ENCODE measurements around the gene CAMKK1. TPM values are rescaled to one million over a fixed set of nuclear protein-coding genes. Genes with fewer than 3 reads are reported as not detected.

The CAMKK1 gene
- 8.7 and 9.1 TPM in 2 replicates for total RNA-seq

DNA sequence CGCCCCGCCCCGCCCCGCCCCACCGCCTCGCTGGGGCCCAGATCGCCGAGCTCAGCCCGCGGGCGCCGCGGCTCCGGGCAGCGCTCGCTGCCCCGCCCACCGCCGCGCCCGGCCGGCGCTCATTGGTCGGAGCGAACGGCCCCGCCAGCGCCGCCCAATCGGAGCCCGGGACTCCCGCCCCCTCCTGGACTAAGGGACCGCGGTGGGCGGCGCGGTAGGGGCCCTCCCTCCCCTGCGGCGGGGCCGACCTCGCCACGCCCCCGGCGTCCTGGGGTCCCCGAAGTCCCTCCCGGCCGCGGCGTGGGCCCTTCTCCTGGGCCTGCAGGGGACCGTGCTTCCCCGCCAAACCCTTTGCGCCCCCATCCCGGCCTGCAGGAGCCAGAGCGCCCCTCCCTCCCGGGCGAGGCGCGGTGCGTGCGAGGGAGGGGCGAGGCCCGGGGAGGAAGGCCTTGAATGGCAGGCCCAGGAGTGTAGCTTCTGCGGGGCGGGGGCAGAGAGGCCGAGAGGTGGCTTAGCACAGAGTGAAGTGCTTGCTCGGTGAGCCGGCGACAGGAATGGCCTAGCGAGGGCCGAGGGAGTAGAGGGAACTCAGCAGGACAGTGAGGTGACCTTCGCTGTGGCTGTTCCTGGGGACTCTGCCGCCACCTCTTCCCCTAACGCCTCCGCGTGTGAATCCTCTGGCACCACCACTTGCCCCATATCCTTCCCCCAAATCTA is at the start of gene CAMKK1:
Gene CAMKK1 (minus strand): TSS at position 51 of the 717 bp plus-strand sequence. CDS start 7,366 bp downstream, outside the sequence.
- peak; percentile 100 for DNase-seq (ENCODE audit: insufficient read length, low spot score, missing footprints)
- Histone ChIP-seq H3K4me2 (ENCODE audit: insufficient read depth, low read length) (peak within 1 kb of the TSS; percentile 75), H3K27ac (ENCODE audit: low read depth, low read length) (peak within 1 kb of the TSS; percentile 43), H3K9me3 (ENCODE audit: low read depth, low read length) (no peaks in the 10 kb centered on the region), H3K36me3 (ENCODE audit: insufficient read depth, low read length) (no peaks in the 10 kb centered on the region), H2AFZ (ENCODE audit: low read length) (peak within 1 kb of the TSS; percentile 82), H3K27me3 (ENCODE audit: insufficient read depth, low read length) (no peaks in the 10 kb centered on the region), H3K4me3 (ENCODE audit: insufficient read depth, low read length) (peak within 1 kb of the TSS; percentile 76), H3K4me1 (ENCODE audit: insufficient read depth, low read length) (peaks cover 40% of the 10 kb centered on the region), H4K20me1 (ENCODE audit: insufficient read depth, low read length) (no peaks in the 10 kb centered on the region), H3K79me2 (ENCODE audit: insufficient read depth, low read length) (peaks cover 11% of the 10 kb centered on the region)
- TF ChIP-seq, protein P1, sequence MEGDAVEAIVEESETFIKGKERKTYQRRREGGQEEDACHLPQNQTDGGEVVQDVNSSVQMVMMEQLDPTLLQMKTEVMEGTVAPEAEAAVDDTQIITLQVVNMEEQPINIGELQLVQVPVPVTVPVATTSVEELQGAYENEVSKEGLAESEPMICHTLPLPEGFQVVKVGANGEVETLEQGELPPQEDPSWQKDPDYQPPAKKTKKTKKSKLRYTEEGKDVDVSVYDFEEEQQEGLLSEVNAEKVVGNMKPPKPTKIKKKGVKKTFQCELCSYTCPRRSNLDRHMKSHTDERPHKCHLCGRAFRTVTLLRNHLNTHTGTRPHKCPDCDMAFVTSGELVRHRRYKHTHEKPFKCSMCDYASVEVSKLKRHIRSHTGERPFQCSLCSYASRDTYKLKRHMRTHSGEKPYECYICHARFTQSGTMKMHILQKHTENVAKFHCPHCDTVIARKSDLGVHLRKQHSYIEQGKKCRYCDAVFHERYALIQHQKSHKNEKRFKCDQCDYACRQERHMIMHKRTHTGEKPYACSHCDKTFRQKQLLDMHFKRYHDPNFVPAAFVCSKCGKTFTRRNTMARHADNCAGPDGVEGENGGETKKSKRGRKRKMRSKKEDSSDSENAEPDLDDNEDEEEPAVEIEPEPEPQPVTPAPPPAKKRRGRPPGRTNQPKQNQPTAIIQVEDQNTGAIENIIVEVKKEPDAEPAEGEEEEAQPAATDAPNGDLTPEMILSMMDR (IDR thresholded peaks at IDR 0.05; ENCODE audit: extremely low read depth, low read depth, low read length): no peak

DNA sequence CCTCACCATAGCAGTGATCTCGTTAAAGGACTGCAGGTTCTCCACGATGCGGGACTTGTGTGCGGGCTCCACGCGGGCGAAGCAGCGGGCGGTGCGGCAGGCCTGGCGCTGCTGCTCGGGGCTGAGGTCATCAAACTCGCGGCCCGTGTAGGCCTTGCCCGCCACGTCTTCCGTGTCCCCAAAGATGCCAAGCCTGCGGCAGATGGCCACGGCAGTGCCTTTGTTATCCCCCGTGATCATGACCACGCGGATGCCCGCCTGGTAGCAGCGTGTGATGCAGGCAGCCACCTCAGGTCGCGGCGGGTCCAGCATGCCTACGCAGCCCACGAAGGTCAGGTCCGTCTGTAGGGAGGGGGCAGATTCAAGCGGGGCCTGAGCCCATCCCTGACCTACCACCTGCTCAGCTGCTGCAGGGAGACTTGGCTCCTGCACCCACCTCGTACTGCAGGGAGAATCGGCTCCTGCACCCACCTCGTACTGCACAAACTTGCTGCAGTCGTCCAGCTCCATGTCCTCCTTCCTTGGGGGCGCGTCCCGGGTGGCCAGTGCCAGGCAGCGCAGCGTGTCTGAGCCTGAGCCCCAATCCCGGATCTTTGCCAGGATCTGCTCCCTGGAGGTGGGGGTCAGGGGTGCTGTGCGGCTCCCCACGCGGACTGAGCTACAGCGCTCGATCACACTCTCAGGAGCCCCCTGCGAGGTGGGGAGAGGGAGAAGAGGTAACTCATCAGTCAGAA is 48.3 kb upstream of the CAMKK1 start:
- Histone ChIP-seq H3K4me2 (ENCODE audit: insufficient read depth, low read length) (no peak overlapping the region), H3K4me3 (ENCODE audit: insufficient read depth, low read length) (no peak overlapping the region), H3K79me2 (ENCODE audit: insufficient read depth, low read length) (no peaks in the 10 kb centered on the region), H3K4me1 (ENCODE audit: insufficient read depth, low read length) (peaks cover 4% of the 10 kb centered on the region), H3K27ac (ENCODE audit: low read depth, low read length) (no peak overlapping the region), H3K36me3 (ENCODE audit: insufficient read depth, low read length) (no peaks in the 10 kb centered on the region), H2AFZ (ENCODE audit: low read length) (no peak overlapping the region), H4K20me1 (ENCODE audit: insufficient read depth, low read length) (no peaks in the 10 kb centered on the region), H3K9me3 (ENCODE audit: low read depth, low read length) (no peaks in the 10 kb centered on the region), H3K27me3 (ENCODE audit: insufficient read depth, low read length) (no peaks in the 10 kb centered on the region)
- TF ChIP-seq, protein P1 (IDR thresholded peaks at IDR 0.05; ENCODE audit: extremely low read depth, low read depth, low read length): no peak
- DNase-seq (ENCODE audit: insufficient read length, low spot score, missing footprints): no peak

DNA sequence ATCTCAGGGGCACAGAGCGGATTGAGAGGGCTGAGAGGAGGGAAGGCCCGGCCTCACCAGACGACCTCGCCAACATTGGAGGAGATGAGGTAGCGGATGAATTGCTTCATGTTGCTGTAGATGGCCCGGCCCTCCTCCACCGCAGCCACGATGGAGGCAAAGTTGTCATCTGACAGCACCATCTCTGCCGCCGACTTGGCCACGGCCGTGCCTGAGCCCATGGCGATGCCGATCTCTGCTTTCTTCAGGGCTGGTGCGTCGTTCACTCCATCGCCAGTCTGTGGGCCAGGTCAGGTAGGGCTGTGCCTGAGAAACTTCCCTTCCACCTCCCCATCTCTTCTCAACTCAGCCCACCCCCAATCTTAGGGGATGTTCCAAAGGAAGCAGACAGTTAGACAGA is 44.5 kb upstream of the CAMKK1 start:
- Histone ChIP-seq H3K79me2 (ENCODE audit: insufficient read depth, low read length) (no peaks in the 10 kb centered on the region), H3K27me3 (ENCODE audit: insufficient read depth, low read length) (no peaks in the 10 kb centered on the region), H3K4me2 (ENCODE audit: insufficient read depth, low read length) (no peak overlapping the region), H3K4me1 (ENCODE audit: insufficient read depth, low read length) (no peaks in the 10 kb centered on the region), H3K9me3 (ENCODE audit: low read depth, low read length) (no peaks in the 10 kb centered on the region), H3K4me3 (ENCODE audit: insufficient read depth, low read length) (no peak overlapping the region), H3K27ac (ENCODE audit: low read depth, low read length) (no peak overlapping the region), H2AFZ (ENCODE audit: low read length) (no peak overlapping the region), H3K36me3 (ENCODE audit: insufficient read depth, low read length) (no peaks in the 10 kb centered on the region), H4K20me1 (ENCODE audit: insufficient read depth, low read length) (no peaks in the 10 kb centered on the region)
- no peak for DNase-seq (ENCODE audit: insufficient read length, low spot score, missing footprints)
- TF ChIP-seq, protein P1 (IDR thresholded peaks at IDR 0.05; ENCODE audit: extremely low read depth, low read depth, low read length): no peak

DNA sequence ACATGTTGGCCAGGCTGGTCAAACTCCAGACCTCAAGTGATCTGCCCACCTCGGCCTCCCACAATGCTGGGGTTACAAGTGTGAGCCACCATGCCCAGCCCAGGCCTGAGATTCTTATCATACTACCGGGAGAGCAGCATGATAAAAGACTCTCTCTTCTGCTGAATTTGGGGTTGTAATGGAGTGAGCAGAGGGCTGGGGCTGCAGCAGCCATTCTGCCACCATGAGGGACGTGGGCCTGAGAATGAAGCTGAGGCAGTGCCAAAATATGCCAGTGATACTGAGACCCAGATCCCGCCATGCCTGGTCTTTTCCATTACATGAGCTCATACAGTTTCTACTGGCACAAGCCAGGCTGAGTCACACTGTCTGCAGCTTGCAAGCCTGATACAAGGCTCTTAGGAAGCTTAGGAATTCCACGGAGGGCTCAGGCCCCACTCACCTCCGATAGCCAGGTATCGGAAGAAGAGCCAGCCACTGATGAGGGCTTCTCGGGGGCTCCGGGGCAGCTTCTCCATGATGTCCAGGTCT is 43.0 kb upstream of the CAMKK1 start:
- TF ChIP-seq, protein P1 (IDR thresholded peaks at IDR 0.05; ENCODE audit: extremely low read depth, low read depth, low read length): no peak
- H2AFZ ChIP-seq (ENCODE audit: low read length): no peak overlapping the region
- peak; percentile 97 for DNase-seq (ENCODE audit: insufficient read length, low spot score, missing footprints)

More for the DNA sequence above, 43.0 kb upstream of the CAMKK1 start:
- Histone ChIP-seq H3K4me2 (ENCODE audit: insufficient read depth, low read length) (no peak overlapping the region), H3K36me3 (ENCODE audit: insufficient read depth, low read length) (no peaks in the 10 kb centered on the region), H4K20me1 (ENCODE audit: insufficient read depth, low read length) (no peaks in the 10 kb centered on the region), H3K27ac (ENCODE audit: low read depth, low read length) (no peak overlapping the region), H3K4me3 (ENCODE audit: insufficient read depth, low read length) (no peak overlapping the region), H3K9me3 (ENCODE audit: low read depth, low read length) (no peaks in the 10 kb centered on the region), H3K79me2 (ENCODE audit: insufficient read depth, low read length) (no peaks in the 10 kb centered on the region), H3K27me3 (ENCODE audit: insufficient read depth, low read length) (no peaks in the 10 kb centered on the region), H3K4me1 (ENCODE audit: insufficient read depth, low read length) (no peaks in the 10 kb centered on the region)
